GM19238 (cell line): Measurements from ENCODE around the gene FCRL4.
"Not testable (repeated sequence)": the region's sequence is repeated elsewhere in the genome, so short reads cannot be mapped to it uniquely, and the experiment has no call there.

Experiments
- DNase-seq: peaks from one replicate; pipeline ENCODE4 v3.0.0; 2011; ENCODE audit warnings: low spot score; ENCODE audit not compliant: insufficient read length

The FCRL4 gene

GRCh38 chr1:157551694-157552693, 45.9 kb downstream of the FCRL4 start, which contains the start of gene FCRL5:
Gene FCRL5, minus strand, starts transcription at chr1:157552515. Its CDS starts 153 bp downstream, at chr1:157552362.
- DNase-seq = peak; percentile 12

- DNase-seq = not testable (repeated sequence)
Observed at GRCh38 chr1:157548081-157548480, 49.8 kb downstream of the FCRL4 start.

GRCh38 chr1:157542676-157543075, 55.2 kb downstream of the FCRL4 start:
- DNase-seq = no peak

GRCh38 chr1:157540852-157541251, 57.0 kb downstream of the FCRL4 start:
- DNase-seq = no peak

GRCh38 chr1:157540160-157540748, 57.6 kb downstream of the FCRL4 start:
- no peak for DNase-seq

GRCh38 chr1:157539568-157539967, 58.3 kb downstream of the FCRL4 start:
- DNase-seq = no peak

GRCh38 chr1:157532569-157532968, 65.3 kb downstream of the FCRL4 start:
- DNase-seq = no peak

- DNase-seq = no peak
Observed at GRCh38 chr1:157523774-157524493, 74.0 kb downstream of the FCRL4 start.
